Measurements from ENCODE around the gene PDE4D.

The PDE4D gene

DNA sequence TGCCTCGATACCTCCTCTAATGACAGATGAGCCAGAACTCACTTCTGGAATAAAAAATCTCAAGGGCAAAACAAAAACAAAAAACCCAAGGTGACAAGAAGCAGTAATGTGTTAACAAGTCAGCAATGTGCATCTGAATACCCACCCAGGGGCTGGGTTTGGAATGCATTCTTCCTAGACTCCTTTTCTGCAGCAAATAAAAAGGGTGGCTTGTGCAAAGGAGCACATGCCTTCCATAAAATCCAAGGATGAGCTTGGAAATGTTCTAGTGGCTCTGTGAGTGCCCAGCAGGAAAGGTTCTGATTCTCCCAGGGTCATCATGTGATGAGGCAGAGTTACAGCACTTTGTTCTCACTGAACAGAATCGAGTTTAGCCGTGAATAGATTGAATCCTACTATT lies 710.8 kb downstream of the PDE4D start:
- Histone ChIP-seq H3K36me3 (ENCODE audit: insufficient read depth, low read length) (no peaks in the 10 kb centered on the region), H3K9me3 (ENCODE audit: control insufficient read depth, insufficient read depth, low read length) (no peaks in the 10 kb centered on the region), H3K9ac (ENCODE audit: low read depth, low read length) (no peak overlapping the region), H3K4me1 (ENCODE audit: insufficient read depth, low read length) (peaks cover 11% of the 10 kb centered on the region)

- H3K36me3 ChIP-seq (ENCODE audit: insufficient read depth, low read length): no peaks in the 10 kb centered on the region
- no peak overlapping the region for H3K9ac ChIP-seq (ENCODE audit: low read depth, low read length)
- peaks cover 11% of the 10 kb centered on the region for H3K4me1 ChIP-seq (ENCODE audit: insufficient read depth, low read length)
- H3K9me3 ChIP-seq (ENCODE audit: control insufficient read depth, insufficient read depth, low read length): no peaks in the 10 kb centered on the region
These were observed 713.0 kb downstream of the PDE4D start for GRCh38 chr5:59180515-59180914.

- Histone ChIP-seq H3K4me1 (ENCODE audit: insufficient read depth, low read length) (peaks cover 11% of the 10 kb centered on the region), H3K9ac (ENCODE audit: low read depth, low read length) (no peak overlapping the region), H3K9me3 (ENCODE audit: control insufficient read depth, insufficient read depth, low read length) (no peaks in the 10 kb centered on the region), H3K36me3 (ENCODE audit: insufficient read depth, low read length) (no peaks in the 10 kb centered on the region)
These were observed 713.8 kb downstream of the PDE4D start for GRCh38 chr5:59179704-59180103.

GRCh38 chr5:59178482-59178881 lies 715.0 kb downstream of the PDE4D start:
- no peaks in the 10 kb centered on the region for H3K9me3 ChIP-seq (ENCODE audit: control insufficient read depth, insufficient read depth, low read length)
- no peaks in the 10 kb centered on the region for H3K36me3 ChIP-seq (ENCODE audit: insufficient read depth, low read length)
- no peak overlapping the region for H3K9ac ChIP-seq (ENCODE audit: low read depth, low read length)
- H3K4me1 ChIP-seq (ENCODE audit: insufficient read depth, low read length): peaks cover 11% of the 10 kb centered on the region

- H3K4me1 ChIP-seq (ENCODE audit: insufficient read depth, low read length): peaks cover 8% of the 10 kb centered on the region
- no peak overlapping the region for H3K9ac ChIP-seq (ENCODE audit: low read depth, low read length)
- no peaks in the 10 kb centered on the region for H3K36me3 ChIP-seq (ENCODE audit: insufficient read depth, low read length)
- H3K9me3 ChIP-seq (ENCODE audit: control insufficient read depth, insufficient read depth, low read length): no peaks in the 10 kb centered on the region
These were observed 715.5 kb downstream of the PDE4D start for GRCh38 chr5:59178071-59178470.

- Histone ChIP-seq H3K9me3 (ENCODE audit: control insufficient read depth, insufficient read depth, low read length) (no peaks in the 10 kb centered on the region), H3K36me3 (ENCODE audit: insufficient read depth, low read length) (no peaks in the 10 kb centered on the region), H3K4me1 (ENCODE audit: insufficient read depth, low read length) (peaks cover 4% of the 10 kb centered on the region), H3K9ac (ENCODE audit: low read depth, low read length) (no peak overlapping the region)
These were observed 715.9 kb downstream of the PDE4D start for GRCh38 chr5:59177644-59178043.

- Histone ChIP-seq H3K9ac (ENCODE audit: low read depth, low read length) (no peak overlapping the region), H3K36me3 (ENCODE audit: insufficient read depth, low read length) (no peaks in the 10 kb centered on the region), H3K4me1 (ENCODE audit: insufficient read depth, low read length) (no peaks in the 10 kb centered on the region), H3K9me3 (ENCODE audit: control insufficient read depth, insufficient read depth, low read length) (no peaks in the 10 kb centered on the region)
These were observed 719.2 kb downstream of the PDE4D start for GRCh38 chr5:59174248-59174844.

DNA sequence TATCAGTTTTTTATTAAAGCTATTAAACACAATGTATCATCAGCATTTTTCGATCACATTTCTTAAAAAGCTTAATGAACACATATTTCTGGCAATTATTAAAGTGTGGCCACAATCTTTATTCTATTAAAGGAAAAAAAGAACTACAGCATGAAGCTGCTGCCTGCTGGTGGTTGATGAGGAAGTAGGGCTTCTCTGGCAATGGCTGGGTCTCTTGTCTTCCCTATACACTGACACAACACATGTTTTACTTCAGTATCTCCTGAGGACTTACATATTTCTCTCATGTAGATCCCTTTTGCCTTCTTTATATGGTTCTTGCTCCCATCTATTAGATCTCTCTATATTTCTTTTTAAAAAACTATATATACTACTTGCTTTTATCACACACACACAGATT lies 719.9 kb downstream of the PDE4D start:
- Histone ChIP-seq H3K9ac (ENCODE audit: low read depth, low read length) (no peak overlapping the region), H3K9me3 (ENCODE audit: control insufficient read depth, insufficient read depth, low read length) (no peaks in the 10 kb centered on the region), H3K36me3 (ENCODE audit: insufficient read depth, low read length) (no peaks in the 10 kb centered on the region), H3K4me1 (ENCODE audit: insufficient read depth, low read length) (no peaks in the 10 kb centered on the region)

DNA sequence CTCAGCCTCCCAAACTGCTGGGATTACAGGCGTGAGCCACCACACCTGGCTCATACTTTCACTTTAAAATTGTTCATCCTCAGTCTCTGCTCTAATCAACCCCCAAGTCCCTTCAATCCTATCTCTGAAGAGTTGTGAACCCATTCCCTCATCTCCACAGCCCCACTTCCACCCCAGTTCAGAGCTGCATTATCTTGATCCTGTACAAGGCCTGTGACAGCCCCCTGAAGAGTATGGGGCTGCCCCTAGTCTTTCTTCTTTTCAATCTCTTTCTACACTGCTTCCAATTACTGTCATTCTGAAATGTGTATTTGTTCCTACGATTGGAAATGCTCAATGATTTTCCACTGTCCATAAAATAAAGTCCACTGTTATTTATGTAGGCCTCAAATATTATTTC lies 722.4 kb downstream of the PDE4D start:
- Histone ChIP-seq H3K36me3 (ENCODE audit: insufficient read depth, low read length) (no peaks in the 10 kb centered on the region), H3K9me3 (ENCODE audit: control insufficient read depth, insufficient read depth, low read length) (no peaks in the 10 kb centered on the region), H3K9ac (ENCODE audit: low read depth, low read length) (no peak overlapping the region), H3K4me1 (ENCODE audit: insufficient read depth, low read length) (no peaks in the 10 kb centered on the region)

DNA sequence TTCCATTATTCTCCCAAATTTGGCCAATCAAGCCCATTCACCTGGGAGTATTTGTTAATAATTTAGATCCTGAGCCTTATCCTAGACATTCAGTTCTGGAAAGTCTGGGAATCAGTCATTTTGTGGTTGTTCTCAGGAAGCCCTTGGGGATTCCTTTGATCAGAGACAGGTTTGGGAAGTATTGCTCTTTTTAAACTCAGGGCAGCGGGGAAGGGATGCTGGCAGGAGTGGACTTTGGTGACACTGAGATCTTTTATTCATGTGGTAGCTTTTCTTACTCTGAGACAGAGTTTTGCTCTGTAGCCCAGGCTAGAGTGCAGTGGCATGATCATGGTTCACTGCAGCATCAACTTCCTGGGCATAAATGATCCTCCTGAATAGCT lies 723.8 kb downstream of the PDE4D start:
- Histone ChIP-seq H3K4me1 (ENCODE audit: insufficient read depth, low read length) (no peaks in the 10 kb centered on the region), H3K36me3 (ENCODE audit: insufficient read depth, low read length) (no peaks in the 10 kb centered on the region), H3K9ac (ENCODE audit: low read depth, low read length) (no peak overlapping the region), H3K9me3 (ENCODE audit: control insufficient read depth, insufficient read depth, low read length) (no peaks in the 10 kb centered on the region)

GRCh38 chr5:59169081-59169767 lies 724.3 kb downstream of the PDE4D start:
- H3K9ac ChIP-seq (ENCODE audit: low read depth, low read length): no peak overlapping the region
- H3K4me1 ChIP-seq (ENCODE audit: insufficient read depth, low read length): no peaks in the 10 kb centered on the region

DNA sequence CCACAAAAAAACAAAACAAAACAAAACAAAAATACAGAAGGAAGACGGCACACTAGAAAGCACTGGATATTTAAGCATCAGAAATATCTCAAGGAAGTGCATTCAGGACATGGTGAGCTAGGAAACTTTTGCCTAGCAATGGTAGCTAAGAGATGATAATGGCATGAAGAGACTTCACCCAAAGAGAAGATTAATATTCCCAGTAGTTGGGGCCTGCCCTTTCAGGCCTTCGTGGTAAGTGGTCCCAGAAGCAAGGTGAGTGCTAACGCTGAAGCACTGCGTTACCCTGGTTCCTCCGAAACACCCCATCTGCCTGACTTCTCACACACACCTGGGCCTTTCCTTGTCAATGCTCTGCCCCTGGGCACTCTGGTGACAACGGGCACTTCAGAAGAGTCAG lies 725.5 kb downstream of the PDE4D start:
- no peaks in the 10 kb centered on the region for H3K36me3 ChIP-seq (ENCODE audit: insufficient read depth, low read length)
- no peaks in the 10 kb centered on the region for H3K9me3 ChIP-seq (ENCODE audit: control insufficient read depth, insufficient read depth, low read length)
- no peaks in the 10 kb centered on the region for H3K4me1 ChIP-seq (ENCODE audit: insufficient read depth, low read length)
- H3K9ac ChIP-seq (ENCODE audit: low read depth, low read length): no peak overlapping the region

More at GRCh38 chr5:59169081-59169767, 724.3 kb downstream of the PDE4D start:
- no peaks in the 10 kb centered on the region for H3K36me3 ChIP-seq (ENCODE audit: insufficient read depth, low read length)
- no peaks in the 10 kb centered on the region for H3K9me3 ChIP-seq (ENCODE audit: control insufficient read depth, insufficient read depth, low read length)

- no peaks in the 10 kb centered on the region for H3K4me1 ChIP-seq (ENCODE audit: insufficient read depth, low read length)
- H3K36me3 ChIP-seq (ENCODE audit: insufficient read depth, low read length): no peaks in the 10 kb centered on the region
- no peak overlapping the region for H3K9ac ChIP-seq (ENCODE audit: low read depth, low read length)
- no peaks in the 10 kb centered on the region for H3K9me3 ChIP-seq (ENCODE audit: control insufficient read depth, insufficient read depth, low read length)
These were observed 729.3 kb downstream of the PDE4D start for GRCh38 chr5:59164041-59164830.

DNA sequence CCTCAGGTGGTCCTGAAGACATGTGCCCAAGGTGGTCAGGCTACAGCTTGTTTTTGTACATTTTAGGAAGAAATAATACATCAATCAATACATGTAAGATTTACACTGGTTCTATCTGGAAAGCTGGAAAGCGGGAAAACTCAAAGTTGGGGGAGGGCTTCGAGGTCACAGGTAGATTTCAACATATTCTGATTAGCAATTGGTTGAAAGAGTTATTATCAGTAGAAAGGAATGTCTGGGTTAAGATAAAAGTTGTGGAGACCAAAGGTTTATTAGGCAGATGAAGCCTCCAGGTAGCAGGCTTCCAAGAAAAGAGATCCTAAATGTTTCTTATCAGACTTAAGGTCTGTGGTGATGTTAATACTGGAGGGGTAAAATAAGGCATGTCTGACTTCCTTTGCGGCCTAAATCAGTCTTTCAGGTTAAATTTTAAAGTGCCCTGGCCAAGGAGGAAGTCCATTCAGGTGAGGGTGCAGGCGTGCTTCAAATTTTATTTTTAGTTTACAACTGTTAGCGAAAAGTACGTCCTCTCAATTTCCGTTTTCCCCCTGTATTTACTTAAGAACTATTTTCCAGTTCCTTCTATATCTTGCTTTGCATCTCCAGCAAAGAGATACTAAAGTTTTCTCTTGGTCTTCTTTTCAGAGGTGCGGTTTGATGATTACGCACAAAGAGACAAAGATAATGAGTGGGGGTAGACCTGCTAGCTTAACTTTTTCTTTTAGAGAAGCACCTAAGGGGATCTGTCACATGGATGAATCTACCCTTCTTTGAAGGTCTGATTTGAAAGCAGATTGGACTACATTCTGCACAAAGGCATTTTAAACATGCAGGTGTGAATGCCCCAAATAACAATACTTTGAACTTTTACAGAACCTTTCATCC lies 732.1 kb downstream of the PDE4D start:
- no peaks in the 10 kb centered on the region for H3K9me3 ChIP-seq (ENCODE audit: control insufficient read depth, insufficient read depth, low read length)
- no peaks in the 10 kb centered on the region for H3K36me3 ChIP-seq (ENCODE audit: insufficient read depth, low read length)
- H3K4me1 ChIP-seq (ENCODE audit: insufficient read depth, low read length): no peaks in the 10 kb centered on the region
- no peak overlapping the region for H3K9ac ChIP-seq (ENCODE audit: low read depth, low read length)

Measured in ES-I3 (cell line).